LNCAP (cell line): ENCODE results near the gene WBP2NL.

Experiments
- TF ChIP-seq, protein P1 (sequence below): fragments of 450-650 bp; IDR thresholded peaks from 2 replicates; pipeline ENCODE4 v1.5.1; 2017; ENCODE audit warnings: mild to moderate bottlenecking

The WBP2NL gene, protein sequence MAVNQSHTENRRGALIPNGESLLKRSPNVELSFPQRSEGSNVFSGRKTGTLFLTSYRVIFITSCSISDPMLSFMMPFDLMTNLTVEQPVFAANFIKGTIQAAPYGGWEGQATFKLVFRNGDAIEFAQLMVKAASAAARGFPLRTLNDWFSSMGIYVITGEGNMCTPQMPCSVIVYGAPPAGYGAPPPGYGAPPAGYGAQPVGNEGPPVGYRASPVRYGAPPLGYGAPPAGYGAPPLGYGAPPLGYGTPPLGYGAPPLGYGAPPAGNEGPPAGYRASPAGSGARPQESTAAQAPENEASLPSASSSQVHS

DNA sequence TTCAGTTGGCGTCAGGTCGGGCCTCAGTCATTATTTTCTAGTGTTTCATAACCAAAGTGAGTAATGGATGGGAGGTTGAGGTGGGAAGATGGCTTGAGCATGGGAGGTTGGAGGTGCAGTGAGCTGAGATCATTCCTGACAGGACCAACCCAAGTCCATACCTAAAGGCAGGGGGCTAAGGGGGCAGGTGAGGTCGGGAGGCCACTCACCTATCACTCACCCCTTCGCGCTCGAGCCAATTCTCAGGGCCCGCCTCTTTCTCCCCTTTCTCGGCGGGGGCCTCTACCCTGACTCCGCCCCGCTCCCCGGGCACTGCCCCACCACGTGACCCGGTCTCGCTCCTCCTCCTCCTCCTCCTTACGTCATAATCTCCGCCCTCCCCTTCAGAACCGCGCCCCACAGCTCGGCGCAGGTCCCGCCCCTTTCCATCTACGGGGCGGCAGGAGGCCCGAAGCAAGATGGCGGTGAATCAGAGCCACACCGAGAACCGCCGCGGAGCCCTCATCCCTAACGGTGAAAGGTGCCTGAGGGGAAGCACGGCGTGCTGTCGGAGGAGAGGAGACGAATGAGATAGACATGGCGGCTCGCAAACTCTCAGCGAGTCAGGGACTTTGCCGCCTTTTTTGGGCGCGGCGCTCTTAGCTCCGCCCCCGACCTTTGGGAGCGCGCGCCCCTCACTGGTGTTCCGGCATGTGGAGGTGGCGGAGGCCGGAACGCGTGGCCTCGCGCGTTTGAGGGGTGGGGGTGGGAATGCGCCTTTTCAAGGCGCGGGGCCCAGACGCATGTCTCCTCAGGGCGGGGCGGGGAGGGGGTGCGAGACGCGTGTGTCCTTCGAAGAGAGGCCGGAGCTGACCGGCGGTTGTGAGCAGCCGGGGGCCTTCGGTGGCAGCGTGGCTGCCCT is at the start of gene WBP2NL:
TSS of gene WBP2NL (plus strand) at position 428 of the 901 bp plus-strand sequence. CDS start at position 459, 31 bp downstream.
- TF ChIP-seq, protein P1, sequence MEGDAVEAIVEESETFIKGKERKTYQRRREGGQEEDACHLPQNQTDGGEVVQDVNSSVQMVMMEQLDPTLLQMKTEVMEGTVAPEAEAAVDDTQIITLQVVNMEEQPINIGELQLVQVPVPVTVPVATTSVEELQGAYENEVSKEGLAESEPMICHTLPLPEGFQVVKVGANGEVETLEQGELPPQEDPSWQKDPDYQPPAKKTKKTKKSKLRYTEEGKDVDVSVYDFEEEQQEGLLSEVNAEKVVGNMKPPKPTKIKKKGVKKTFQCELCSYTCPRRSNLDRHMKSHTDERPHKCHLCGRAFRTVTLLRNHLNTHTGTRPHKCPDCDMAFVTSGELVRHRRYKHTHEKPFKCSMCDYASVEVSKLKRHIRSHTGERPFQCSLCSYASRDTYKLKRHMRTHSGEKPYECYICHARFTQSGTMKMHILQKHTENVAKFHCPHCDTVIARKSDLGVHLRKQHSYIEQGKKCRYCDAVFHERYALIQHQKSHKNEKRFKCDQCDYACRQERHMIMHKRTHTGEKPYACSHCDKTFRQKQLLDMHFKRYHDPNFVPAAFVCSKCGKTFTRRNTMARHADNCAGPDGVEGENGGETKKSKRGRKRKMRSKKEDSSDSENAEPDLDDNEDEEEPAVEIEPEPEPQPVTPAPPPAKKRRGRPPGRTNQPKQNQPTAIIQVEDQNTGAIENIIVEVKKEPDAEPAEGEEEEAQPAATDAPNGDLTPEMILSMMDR = no peak

DNA sequence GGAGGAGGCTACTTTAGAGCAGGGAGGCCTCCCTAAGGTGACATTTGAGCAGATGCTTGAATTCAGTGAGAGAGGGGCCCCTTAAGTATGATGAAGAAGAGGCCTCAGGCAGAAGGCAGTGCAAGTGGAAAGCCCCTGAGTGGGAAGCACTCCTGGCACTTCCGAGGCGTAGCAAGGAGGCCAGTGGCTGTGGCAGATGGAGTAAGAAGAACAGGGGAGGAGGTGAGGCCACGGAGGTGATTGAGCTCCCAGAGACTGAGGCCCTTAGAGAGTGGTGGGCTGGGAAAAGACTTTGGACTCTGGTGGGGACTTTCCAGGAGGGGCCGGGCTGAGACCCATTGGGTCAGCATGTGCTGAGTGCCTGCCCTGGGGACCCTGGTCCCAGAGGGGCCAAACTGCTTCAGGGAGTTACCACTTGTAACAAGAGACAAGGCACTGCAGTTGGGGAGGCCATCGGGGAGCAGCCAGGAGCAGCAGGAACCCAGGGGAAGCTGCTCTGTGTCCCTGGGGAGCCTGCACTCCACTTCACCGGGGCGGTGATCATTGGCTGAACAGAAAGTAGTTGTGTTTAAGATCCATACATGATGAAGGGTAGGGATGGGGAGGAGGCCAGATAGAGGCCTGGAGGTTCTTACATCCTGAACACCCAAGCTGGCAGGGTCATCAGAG is 49.2 kb upstream of the WBP2NL start:
- TF ChIP-seq, protein P1 = no peak

DNA sequence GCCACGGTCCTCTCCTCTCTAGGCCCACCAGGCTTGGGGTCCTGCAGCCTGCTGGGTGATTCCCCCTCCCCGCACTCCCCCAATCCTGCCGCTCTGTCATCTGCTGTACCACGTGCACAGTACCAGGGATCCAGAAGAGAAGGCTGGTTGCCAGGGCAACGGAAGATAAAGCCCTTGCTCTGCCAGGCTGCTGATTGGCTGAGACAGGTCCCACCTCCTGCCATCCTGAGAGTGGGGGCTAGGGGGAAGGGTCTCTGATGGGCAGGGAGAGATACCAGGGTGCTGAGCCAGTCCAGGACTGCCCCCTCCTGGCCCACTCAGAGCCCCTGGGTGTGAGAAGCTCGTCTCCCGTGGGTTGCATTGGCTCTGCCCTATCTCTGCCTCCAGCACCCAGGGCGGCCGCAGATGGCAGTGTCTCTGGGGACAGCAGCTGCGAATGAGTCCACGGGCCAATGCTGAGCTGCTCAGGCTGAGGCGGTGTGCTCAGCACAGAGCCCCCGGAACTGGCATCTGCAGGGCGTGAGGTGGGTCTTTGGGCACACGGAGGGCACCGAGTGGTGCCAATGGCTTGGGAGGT is 46.6 kb upstream of the WBP2NL start, which contains the start of gene SMIM45:
TSS of gene SMIM45 (plus strand) at position 253 of the 577 bp plus-strand sequence.
- TF ChIP-seq, protein P1 = no peak

DNA sequence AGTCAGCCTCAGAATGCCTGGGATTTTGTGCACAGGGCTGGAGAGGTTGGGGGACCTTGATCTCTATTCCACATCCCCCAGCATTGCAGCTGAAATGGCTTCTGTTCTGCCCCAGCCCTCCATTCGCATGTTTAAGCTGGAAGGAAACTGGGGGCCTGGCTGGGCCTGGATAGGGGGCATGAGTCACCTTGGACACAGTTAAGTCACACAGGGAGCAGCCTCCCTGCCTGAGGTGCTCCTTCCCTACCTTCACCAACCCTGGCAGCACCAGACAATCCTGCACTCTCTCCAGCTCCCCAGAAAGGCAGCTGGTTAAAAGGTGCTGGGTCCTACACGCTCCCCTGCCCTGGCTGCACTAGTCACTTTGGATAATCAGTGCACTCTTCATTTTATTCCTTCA is 45.9 kb upstream of the WBP2NL start:
- TF ChIP-seq, protein P1 = no peak

DNA sequence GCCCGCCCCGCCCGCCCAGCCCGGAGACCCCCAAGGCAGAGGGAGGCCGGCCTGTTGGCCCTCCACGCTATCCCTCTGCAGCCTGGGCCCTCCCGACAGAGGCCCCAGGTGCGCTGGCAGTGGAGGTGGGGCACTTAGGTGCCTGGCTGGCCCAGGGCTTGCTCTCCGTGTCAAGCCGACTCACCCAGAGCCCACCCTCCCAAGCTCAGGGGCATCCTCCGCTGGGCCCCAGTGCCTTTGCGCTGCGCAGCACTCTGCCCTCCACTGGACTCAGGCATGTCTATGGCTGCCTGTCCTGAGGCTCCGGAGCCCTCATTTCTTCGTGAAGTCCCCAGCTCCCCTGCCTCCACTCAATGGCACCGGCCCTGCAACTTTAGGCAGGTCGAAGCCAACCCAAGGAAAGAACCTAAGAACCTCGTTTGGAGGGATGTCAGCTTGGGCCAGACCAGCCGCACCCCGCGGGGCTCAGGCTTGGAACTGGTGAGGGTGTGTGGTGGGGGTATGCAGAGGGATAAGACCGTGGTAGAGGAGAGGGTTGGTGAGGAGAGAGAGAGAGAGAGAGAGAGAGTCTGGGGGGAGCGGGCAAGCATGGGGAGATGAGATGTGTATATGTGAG is 40.5 kb upstream of the WBP2NL start:
- TF ChIP-seq, protein P1 = no peak

DNA sequence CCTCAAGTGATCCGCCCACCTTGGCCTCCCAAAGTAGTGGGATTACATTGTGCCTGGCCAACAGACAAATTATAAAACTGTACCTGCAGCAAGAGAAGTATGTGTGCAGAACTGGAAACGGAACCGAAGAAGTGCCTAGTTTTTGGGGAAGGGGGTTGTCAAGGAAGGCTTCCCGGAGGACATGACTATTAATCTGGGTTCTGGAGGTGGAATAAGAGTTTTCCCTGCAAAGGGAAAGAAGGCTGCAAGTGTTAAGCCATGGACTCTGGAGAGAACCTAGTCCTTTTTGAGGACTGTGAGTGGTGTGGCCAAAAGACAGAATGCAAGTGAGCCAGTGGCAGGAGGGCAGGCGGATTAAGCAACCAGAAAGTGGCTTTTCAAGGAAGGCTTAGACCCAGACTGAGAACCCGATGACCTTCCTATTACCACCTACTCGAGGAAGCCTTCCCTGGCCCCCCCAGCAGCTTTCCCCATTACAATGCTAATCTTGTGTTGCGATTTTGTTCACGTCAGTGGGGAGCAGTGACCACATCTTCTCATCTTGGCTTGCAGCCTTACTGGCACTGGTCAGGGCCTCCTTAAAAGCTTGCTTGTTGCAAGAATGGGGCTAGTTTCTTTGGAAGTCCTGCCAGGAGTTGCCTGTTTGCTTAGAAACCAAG is 35.0 kb upstream of the WBP2NL start:
- TF ChIP-seq, protein P1 = no peak
